NCI-H1930 (cell line): ENCODE data around the gene MUC5AC.
"Not testable (repeated sequence)": the region's sequence is repeated elsewhere in the genome, so short reads cannot be mapped to it uniquely, and the experiment has no call there.

Source experiments
- DNase-seq, 2 experiments: peaks; one replicate each; lab custom pipeline; 2025; lab: John Stamatoyannopoulos, UW

The MUC5AC gene

DNA sequence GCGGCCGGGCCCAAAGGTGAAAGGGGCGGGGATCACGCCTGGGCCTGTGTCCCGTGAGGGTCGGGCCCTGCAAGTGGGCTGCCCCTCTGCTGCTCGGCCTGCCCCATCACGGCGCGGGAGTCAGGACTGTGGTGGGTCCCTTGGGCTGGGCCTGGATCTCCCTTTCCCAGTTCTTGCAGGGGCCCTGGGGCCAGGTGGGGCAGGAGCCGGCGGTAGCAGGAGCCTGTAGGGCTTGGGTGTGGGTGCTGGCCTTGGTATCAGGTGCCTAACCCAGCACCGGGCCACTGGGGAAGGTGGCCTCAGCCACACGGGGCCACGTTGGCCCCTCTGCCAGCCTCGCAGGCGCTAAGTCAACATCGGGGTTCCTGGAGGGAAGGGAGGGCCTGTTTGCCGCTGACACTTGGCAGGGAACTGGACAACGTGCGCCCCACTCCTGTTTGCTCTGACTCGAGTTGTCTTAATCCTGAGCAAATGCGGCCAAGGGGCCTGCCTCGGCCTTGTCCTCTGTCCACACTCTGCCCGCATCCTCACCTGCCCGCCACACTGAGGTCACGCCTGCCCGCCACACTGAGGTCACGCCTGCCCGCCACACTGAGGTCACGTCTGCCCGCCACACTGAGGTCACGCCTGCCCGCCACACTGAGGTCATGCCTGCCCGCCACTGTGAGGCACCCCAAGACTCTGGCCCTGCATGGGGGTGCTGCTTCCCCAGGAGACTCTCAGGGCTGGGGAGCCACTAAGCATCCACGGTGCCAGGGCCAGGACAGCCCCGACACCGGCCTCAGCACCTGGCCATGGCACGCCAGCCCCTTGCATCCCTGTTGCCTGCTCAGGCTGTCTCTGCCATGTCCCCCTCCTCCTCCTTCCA, 50.9 kb downstream of the MUC5AC start:
- no peak for DNase-seq

DNA sequence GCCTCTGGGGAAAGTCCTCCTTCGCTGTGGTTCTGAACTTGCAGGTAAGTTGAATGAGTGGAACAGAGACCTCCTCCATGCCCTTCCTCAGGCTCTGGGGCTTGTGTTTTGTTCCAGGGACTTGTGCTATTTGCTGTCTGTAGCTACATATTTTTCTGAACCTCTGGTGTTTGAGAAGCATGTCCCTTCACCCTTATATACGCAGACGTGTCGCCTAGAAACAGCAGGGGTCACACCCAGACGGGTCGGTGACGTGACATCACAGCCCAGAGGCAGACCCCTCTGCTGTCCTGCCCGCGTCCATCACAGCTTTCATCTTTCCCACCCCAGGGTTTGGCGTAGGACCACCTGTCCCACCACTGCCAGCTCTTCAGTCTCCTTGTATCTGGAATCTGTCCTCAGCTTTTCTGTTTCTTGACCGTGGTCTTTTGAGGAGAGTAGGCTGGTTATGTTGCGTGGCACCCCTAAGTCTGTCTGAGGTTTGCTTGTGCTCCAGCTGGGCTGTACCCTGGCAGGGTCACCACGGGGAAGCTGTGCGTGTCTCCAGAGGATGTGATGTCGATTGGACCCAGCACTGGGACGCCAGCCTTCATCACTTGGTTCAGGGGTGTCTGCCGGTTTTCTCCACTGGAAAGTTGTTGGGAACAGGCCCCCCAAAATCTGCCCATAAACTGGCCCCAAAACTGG, 51.8 kb downstream of the MUC5AC start:
- DNase-seq: no peak

DNA sequence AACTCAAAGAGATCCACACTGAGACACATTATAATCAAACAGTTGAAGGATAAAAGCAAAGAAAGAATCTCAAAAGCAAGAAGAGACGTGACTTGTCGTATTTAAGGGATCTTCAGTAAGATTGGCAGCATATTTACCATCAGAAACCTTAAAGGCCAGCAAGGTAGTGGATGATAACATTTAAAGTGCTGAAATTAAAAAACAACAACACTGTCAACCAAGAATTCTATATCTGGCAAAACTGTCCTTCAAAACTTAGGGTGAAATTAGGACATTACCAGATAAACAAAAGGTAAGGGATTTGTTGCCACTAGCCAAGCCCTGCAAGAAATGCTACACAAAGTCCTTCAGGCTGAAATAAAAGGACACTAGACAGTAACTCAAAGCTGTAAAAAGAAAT, 54.1 kb downstream of the MUC5AC start:
- DNase-seq: no peak

DNA sequence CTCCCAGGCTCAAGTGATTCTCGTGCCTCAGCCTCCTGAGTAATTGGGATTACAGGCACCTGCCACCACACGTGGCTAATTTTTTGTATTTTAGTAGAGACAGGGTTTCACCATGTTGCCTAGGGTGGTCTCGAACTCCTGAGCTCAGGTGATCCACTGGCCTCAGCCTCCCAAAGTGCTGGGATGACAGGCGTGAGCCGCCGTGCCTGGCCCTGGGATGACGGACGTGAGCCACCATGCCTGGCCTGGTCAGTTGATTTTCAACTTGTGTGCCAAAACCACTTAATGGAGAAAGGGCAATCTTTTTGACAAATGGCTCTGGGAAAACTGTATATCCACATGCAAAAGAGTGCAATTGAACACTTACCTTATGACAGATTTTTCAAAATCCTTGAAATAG, 58.1 kb downstream of the MUC5AC start:
- not testable (repeated sequence) for DNase-seq

DNA sequence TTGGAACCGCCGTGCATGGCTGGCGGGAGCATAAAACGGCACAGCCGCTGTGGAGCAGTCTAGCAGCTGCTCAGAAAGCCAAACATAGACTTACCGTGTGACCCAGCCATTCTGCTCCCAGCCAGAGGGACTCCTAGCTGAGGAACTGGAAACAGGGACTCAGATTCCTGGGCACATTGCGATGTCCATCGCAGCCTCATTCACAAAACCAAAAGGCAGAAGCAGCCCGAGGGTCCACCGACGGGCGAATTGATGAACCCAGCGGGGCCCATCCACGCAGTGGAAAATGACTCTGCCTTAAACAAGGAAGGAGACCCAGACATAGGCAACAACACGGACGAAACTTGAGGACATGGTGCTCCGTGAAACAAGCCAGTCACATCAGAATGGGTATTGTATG, 59.4 kb downstream of the MUC5AC start:
- DNase-seq: no peak

DNA sequence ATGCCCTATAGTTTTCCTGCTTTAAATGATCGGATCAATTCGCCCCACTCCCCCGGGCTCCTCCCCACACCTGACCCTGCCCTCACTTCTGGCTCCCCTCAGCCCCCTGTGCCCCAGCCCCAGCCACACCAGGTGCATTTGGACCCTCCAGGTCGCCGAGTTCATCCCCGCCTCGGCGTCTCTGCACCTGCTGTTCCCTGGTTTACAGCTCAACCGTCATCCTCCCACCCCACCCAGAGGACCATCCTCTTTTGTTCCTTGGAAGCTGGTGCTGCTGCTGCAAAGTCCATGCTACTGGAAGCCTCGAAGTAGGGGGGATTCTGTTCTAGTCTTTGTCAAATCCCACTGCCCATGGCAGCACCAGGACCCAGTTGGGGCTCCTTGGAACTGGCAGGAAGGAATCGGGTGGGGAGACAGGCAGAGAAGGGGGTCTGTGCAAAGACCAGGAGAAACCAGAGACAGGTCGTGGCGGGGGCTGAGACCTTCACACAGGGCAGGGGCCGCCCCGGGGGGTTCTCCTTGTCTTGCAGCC, 60.6 kb downstream of the MUC5AC start:
- no peak for DNase-seq

DNA sequence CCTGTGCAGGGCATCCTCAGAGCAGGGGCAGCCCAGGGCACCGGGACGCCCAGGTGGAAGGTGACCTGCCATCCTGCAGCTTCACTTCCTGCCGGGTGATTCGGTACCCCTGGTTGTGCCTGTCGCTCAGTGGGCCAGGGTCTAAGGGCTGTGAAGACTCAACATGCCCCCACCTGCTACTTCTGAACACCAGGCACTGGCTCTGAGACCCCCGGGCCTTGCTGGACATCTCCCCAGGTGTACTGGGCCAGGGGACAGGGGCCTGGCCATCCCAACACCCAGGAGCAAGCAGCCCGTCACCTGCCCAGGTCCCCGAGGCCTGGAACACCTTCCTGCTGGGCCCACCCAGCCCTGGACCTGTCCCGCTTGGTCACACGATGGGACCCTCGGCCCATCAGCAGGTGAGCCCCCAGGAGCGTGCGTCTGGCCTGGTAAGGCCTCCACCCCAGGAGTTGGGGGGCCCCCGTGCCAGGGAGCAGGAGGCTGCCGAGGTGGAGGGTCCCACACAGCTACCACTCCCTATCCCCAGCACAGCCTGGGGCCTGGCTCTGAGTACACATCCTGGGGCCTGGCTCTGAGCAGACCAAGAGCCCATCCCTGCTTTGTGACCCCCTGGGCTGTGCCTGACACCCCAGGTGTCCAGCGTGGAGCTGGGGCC, 61.2 kb downstream of the MUC5AC start:
- no peak for DNase-seq

DNA sequence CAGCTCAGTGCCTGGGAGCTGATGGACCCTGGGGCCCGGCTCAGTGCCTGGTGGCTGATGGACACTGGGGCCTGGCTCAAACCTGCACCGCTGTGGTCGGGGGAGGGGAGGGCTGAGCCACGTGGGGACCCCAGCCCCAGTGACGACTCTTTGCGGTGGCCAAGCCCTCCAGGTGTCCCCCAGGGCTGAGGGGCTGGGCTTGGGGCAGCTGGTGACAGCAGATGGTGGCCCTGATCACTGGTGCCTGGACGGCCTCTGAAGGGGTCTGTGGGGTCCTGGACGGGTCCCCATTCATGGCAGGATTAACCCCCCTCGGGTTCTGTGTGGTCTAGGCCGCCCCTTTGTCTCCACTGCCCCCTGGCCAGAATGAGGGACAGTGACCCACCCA, 61.7 kb downstream of the MUC5AC start:
- no peak for DNase-seq

DNA sequence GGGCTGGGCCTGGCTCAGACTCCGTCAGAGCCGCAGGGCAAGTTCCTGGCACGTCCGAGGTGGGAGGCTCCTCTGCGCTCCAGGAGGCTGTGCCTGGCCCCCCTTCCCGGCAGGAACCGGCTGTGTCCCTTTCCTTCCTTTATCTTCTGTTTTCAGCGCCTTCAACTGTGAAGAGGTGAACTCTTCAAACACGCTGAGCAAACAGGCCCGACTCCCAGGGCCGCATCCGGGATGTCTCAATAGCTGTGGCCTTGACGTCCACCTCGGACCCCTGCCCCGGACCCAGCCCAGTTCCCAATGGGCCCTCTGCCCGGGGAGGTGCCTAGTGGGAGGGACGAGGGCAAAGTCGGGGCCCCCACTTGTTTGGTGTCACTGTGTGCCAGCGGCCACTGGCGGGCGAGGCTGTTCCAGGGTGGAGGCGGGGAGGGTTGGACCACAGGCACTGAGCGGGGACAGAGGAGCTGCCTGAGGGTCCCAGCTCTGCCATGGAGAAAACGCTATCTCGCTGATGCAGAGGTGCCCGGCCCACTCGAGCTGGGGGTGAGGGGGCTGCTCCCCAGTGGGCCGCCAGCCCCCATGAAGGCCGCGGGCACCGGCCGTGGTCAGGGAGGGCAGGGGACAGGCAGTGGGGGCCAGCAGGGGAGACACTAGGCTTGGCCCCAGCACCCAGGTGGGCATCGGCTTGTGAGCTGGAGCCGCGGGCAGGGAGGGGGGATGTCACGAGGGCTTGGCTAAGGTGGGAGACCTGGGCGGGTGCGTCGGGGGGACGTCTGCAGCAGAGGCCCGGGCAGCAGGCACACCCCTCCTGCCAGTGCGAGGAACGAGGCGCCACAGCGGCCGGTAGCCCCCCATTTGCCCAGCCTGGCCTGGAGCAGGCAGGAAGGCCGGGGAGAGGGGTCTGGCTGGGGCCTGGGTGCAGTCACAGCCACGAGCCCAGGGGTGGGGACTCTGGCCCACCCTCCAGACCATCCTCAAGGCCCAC, 62.4 kb downstream of the MUC5AC start:
- DNase-seq: no peak

DNA sequence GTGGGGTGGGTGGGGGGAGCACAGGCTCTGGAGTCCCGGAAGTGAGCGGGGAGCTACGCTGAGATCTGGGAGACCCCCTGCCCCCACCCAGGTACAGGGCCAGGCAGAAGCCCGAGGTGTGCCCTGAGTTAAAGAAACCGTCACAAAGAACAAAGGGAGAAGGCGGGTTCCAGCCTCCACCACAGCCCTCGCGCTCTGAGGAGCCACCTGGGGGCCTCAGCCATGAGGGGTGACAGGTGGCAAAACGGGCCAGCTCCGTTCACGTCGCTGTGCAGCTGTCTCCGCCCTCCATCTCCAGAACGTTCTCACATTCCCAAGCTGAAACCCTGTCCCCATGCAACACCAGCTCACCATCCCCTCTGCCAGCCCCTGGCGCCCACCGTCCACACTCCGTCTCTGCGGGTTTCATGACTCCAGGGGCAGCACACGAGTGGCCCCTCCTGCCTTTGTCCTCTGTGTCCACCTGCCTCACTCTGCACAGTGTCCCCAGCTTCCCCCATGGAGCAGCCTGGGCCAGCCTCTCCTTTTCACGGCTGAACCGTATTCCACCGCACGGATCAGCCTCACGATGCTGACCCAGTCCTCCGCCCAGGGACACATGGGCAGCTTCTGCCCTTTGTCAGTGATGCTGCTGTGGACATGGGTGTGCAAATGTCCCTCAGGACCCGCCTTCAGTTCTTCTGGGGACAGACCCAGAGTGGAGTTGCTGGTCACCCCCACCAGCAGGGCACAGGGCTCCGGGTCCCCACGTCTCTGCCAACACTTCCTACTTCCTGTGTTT, 63.4 kb downstream of the MUC5AC start:
- DNase-seq: no peak

DNA sequence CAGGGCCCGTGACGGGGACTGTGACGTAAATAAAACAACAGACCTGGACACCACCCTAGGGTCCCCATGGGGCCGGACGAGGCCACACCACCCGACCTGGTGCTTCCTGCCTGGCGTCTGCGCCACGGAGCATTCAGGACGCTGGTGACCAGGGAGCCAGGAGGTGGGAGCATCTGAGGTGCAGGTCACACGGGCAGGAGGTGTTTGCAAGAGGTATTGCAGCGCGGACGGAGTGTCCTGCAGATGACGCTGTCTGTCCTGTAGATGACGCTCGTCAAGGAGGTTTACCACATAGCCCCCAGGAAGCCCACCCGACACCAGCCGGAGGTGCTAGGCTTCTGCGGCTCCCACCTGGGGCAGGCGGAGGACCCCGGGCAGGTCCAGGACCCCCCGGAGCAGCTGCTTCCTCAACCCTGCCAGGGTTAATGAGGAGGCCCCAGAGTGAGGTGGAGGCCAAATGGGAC, 64.1 kb downstream of the MUC5AC start:
- DNase-seq: no peak

DNA sequence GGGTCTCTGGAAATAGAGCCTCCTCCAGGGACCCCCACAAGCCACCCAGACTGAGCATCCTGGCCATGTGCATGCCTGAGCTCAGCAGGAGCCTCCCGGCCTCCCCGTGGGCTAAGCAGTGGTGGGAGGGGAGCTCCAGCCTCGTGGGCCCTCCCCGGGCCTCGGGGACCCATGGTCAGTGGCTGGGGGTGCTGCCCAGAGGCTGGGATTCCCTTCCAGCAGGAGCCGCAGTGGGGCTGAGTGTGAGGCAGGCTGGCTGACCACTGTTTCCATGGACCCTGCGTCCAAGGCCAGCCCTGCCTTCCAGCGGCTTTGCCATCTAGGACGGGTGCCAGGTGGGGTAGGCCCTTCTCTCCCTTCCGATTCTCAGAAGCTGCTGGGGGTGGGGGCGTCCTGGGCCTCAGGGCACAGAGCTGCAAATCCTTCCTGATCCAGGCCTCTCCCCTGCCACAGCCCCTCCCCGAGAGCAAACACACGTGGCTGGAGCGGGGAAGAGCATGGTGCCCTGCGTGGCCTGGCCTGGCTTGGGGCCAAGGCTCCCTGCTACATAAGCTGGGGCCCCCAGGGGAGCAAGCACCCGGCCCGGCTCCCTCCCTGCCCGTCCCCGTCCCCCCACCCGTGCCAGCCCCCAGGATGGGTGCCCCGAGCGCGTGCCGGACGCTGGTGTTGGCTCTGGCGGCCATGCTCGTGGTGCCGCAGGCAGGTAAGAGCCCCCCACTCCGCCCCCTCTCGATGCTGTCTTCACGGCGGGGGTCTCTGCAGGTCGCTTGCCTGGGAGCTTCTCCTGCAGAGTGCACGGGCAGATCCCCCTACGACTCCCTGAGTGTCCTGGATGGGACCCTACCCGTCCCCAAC, 65.0 kb downstream of the MUC5AC start, which contains the start of gene MUC5B:
TSS of gene MUC5B (plus strand) at position 576 of the 855 bp plus-strand sequence. CDS start at position 634, 58 bp downstream.
- DNase-seq: no peak

DNA sequence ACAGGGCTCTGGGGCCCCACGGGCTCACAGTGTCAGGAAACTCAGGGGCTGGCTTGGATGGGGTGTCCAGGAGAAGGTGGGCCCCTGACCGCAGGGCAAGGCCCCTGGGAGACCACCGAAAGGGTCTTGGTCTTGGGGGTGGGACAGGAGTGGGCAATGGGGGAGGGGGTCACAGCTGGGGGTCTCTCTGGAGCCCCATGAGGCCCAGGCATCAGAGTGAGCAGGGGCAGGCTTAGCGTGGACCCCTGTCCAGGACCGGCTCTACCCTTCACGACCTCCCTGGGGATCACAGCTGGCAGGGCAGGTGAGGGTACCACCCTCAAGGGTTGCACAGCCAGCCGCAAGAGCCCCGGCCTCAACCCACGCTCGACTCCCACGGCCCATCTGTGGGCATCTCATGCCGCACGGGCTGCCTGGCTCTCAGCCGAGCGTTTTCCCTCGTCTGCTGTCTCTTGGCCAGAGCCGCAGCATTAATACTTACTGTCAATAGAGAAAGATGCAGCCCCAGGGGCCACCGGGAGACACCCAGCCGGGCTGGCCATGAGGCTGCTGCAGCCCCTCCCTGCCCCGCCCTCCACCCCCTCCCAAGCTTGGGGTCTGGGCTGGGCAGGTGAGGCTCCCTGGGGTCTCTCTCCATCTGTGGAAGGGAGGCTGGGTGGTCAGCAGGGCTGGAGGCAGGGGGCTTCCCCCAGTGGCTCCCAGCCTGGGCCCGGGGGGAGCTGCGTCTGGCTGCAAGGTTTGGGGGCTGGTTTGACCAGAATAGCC, 65.8 kb downstream of the MUC5AC start:
- no peak for DNase-seq

DNA sequence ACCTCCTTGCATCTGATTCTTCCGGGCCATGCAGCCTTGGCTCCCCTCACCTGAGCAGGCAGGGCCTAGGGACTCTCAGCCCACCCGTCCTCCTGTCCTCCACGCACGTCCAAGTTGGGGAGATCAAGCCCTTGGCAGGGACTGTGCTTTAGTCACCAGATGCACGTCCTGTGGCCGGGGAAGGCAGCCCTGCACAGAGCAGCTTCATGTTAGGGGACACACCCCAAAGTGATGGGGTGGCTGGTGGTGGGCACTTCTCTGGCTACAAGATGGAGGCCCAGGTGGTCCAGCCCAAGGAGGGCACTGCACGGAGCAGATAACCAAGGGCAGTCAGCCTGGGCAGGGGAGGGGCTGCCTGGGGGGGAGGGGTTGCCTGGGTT, 66.3 kb downstream of the MUC5AC start:
- DNase-seq: no peak

DNA sequence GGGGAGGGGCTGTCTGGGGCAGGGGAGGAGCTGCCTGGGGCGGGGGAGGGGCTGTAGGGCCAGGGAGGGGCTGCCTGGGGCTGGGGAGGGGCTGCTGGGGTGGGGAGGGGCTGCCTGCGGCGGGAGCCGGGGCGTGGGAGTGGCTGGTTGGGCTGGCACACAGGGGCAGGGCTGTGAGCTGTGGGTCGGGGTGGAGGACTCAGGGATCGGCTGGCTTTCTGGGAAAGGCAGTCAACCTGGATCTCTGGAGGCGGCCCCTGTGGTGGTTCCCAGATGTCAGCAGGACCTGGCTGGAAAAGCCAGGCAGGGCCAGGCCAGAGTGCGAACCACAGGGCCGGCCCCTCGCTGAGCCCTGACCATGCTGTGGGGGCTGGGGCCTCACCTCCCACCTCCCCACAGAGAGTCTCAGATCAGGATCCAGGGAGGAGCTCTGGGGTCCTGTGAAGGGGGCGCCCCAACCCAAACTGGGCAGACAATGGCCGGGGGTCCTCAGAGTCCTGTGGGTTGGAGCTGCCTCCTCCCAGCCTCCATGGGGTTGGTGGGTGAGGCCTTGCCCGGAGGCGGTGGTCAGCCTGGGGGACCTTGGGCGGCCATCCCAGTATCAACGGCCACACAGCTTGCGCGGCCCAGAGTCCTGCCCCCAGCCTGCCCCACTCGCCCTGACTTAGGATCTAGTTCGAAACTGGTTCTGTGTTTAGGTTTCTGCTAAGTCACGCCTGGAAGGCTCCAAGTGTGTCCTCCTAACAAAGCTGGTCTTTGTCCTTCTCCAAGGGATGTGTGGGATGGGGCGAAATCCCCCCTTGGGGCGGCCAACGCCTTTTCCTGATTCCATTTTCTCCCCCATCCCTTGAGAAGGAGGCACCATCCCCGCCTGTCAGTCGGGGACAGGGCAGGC, 67.0 kb downstream of the MUC5AC start:
- DNase-seq: no peak

DNA sequence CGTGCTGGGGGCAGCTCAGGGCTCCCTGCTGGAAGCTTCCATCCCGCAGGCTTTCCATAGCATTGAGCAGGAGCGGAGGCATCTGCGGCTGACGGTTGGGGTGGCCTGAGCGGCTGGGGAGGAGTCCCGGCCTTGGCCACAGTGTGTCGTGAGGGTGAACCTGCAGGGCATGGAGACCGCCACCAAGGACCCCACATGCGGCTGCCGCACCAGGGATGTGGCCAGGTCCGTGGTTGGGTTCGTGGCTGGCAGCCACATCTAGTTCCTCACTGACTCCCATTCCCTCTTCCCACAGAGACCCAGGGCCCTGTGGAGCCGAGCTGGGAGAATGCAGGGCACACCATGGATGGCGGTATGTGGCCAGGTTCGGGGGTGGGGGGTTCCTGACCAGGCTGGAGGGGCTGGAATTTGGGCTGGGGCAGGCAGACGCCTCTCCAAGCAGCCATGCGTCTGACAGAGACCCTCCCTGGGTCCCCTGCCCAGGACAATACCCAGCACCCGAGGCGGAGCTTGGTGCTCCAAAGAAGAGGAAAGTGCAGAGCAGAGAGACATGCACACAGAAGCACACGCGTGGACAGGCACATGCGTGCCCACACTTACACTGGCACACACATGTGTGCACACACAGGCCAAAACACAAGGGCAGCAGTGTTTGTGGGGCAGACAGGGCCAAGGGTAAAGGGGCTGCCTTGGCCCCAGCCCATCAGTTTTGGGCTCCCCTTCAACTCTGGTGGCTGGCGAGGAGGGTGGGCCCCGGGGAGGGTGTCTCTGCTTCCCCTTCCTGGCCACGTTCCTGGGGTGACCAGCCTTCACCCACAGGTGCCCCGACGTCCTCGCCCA, 67.9 kb downstream of the MUC5AC start:
- no peak for DNase-seq
